GM10266 (cell line): ENCODE measurements around the gene GPN2.

Source experiments
- DNase-seq: peaks from one replicate; pipeline ENCODE4 v3.0.0; 2012; ENCODE audit errors: extremely low spot score
- TF ChIP-seq, protein P1 (sequence below): IDR thresholded peaks from 2 replicates; pipeline ENCODE4 v1.5.1; 2012; ENCODE audit warnings: mild to moderate bottlenecking, low read depth; ENCODE audit not compliant: control insufficient read depth, insufficient read depth; ENCODE audit errors: missing control alignments

Gene GPN2

DNA sequence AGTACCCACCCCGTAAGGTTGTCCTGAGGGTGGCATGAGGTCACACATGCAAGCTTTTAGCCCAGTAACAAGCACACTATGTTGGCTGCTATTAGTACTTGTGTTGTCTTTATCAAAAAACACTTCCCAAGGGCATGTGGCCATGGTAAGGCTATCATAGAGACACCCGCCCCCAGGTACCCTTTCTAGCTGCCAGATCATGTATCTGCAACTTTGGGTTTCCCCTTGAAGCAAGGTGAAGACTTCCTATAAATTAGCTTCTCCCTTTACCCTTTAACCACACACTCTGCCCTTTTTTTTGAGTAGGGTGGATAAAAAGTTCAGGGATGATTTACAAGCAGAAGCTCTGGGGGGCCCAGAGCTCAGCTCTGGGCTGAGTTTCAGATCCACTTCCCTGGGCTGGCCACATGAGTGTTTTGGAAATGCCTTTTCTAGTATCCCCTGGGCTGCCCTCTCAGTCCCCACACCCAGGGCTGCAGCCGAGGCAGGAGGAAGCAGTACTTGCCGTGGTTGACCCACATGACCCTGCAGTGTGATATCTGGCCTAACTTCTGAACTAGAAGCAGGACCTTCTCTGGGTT lies 61.6 kb downstream of the GPN2 start:
- TF ChIP-seq, protein P1, sequence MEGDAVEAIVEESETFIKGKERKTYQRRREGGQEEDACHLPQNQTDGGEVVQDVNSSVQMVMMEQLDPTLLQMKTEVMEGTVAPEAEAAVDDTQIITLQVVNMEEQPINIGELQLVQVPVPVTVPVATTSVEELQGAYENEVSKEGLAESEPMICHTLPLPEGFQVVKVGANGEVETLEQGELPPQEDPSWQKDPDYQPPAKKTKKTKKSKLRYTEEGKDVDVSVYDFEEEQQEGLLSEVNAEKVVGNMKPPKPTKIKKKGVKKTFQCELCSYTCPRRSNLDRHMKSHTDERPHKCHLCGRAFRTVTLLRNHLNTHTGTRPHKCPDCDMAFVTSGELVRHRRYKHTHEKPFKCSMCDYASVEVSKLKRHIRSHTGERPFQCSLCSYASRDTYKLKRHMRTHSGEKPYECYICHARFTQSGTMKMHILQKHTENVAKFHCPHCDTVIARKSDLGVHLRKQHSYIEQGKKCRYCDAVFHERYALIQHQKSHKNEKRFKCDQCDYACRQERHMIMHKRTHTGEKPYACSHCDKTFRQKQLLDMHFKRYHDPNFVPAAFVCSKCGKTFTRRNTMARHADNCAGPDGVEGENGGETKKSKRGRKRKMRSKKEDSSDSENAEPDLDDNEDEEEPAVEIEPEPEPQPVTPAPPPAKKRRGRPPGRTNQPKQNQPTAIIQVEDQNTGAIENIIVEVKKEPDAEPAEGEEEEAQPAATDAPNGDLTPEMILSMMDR, result no peak
- peak; percentile 31 for DNase-seq

DNA sequence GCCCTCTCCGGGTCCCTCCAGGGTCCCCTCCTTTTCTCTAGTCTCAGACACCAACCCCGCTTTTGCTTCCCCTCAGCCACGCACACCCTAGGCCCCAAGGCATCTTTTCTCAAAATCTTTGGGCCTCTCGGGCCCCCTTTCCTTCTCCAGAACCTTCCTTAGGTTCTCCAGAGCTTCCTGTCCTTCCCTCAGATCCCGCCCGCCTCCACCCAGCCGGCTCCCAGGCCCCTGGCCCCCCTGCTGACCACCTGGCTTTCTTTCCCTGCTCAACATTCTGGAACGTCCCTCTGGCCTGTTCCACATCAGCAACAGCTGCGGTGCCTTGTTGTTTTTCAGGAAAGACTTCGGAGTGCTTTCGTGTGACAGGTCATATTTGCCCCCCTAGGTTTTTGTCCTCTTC lies 62.4 kb downstream of the GPN2 start:
- no peak for DNase-seq
- TF ChIP-seq, protein P1, result no peak

DNA sequence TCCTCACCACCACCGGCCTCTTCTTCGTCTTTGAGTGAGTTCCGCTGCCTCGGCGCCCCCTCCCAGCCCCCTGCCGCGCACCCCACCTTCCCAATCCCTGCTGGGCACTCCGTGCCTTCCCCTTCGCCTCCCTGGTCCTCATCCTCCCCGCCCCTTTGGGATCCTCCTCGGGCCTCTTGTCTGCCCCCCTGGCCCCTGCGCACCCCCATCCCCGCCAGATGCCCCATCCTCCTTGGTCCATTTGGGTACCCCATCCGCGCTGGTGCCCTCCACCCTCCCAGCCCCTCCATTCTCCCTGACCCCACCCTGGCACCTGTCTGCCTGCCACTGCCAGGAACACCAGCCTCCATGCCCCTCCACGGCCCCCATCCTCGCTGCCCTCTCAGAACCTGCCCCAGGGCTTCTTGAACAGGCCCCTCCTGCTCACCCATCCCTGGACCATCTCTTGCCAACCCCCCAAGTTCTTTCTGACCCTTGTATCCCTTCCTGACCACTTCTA lies 62.9 kb downstream of the GPN2 start:
- TF ChIP-seq, protein P1, result no peak
- no peak for DNase-seq

DNA sequence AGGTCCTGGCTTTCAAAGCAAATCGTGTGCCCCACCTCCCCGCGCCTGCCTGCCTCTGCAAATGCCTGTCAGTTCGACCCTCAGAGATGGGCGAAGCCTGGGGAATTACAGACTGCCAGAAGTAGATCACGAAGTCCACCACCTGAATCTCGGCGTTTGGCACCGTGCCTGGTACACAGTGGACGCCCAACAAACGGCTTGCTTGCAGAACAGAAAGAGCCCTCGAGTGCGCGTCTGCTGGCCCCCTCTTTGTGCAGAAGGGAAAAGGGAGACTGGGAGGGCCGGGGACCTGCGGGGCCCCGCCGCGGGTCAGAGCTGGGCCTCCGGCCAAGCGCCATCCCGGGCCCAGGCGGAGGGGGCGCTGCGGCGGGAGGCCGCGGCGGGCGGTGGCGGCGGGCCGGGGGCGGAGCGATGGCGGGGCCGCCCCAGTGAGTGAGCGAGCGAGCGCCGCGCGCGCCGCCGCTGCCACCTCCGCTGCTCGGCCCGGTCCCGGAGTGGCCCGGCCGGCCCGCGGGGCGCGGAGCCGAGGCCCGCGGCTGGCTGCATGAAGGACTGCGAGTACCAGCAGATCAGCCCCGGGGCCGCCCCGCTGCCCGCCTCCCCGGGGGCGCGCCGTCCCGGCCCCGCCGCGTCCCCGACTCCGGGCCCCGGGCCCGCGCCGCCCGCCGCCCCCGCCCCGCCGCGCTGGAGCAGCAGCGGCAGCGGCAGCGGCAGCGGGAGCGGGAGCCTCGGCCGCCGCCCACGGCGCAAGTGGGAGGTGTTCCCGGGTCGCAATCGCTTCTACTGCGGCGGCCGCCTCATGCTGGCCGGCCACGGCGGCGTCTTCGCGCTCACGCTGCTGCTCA lies 63.6 kb downstream of the GPN2 start, which contains the start of gene ZDHHC18:
ZDHHC18 (plus strand) TSS at position 428 of the 845 bp plus-strand sequence; CDS start at position 545, 117 bp downstream.
- DNase-seq, result peak; percentile 92
- TF ChIP-seq, protein P1, result peak; percentile 73
